Tibial nerve (tissue), 4 donors: ENCODE data around the gene SMAD6.

Experiments used
- CTCF ChIP-seq, 5 experiments: fragments of 200-600 bp in 3 of 5; fragments of 450-650 bp in 2 of 5; sonication (generic) in 3 of 5; IDR thresholded peaks; one replicate each; pipeline ENCODE4 v1.5.1; 2016 to 2019; ENCODE audit warnings: antibody characterized with exemption in 5 of 5, mild to moderate bottlenecking in 3 of 5, moderate library complexity in 2 of 5
- EP300 ChIP-seq, 2 donors: sonication (generic); formaldehyde crosslinking; IDR thresholded peaks; one replicate each; pipeline ENCODE4 v1.6.1; 2017; ENCODE audit warnings: antibody characterized with exemption in 2 of 2, mild to moderate bottlenecking in 1 of 2
- POLR2A ChIP-seq, 2 donors: fragments of 450-650 bp; IDR thresholded peaks; one replicate each; pipeline ENCODE4 v1.6.1; 2017; ENCODE audit warnings: antibody characterized with exemption in 2 of 2, mild to moderate bottlenecking in 2 of 2, moderate library complexity in 2 of 2

- TF ChIP-seq CTCF (IDR thresholded peaks at IDR 0.05) (no peak), POLR2A (IDR thresholded peaks at IDR 0.05) (no peak), EP300 (IDR thresholded peaks at IDR 0.05) (no peak)
Measured at GRCh38 chr15:66653852-66654251, 48.2 kb upstream of the SMAD6 start.
